Measurements from ENCODE around the gene PREX1.

- TF ChIP-seq PATZ1 (CRISPR knock-in tag; IDR thresholded peaks at IDR 0.05; ENCODE audit: borderline replicate concordance), result no peak
- TF ChIP-seq PPARA (CRISPR knock-in tag; IDR thresholded peaks at IDR 0.05; ENCODE audit: borderline replicate concordance), result no peak
- TF ChIP-seq ISL1 (CRISPR knock-in tag; IDR thresholded peaks at IDR 0.05), result no peak
- TF ChIP-seq ZFP30 (CRISPR knock-in tag; IDR thresholded peaks at IDR 0.05), result no peak
- TF ChIP-seq BACH2 (CRISPR knock-in tag; IDR thresholded peaks at IDR 0.05; ENCODE audit: borderline replicate concordance), result no peak
- no peak for TF ChIP-seq CREB5 (CRISPR knock-in tag; IDR thresholded peaks at IDR 0.05; ENCODE audit: low read depth)
- no peak for TF ChIP-seq TCF4 (CRISPR knock-in tag; IDR thresholded peaks at IDR 0.05; ENCODE audit: borderline replicate concordance)
- no peak for TF ChIP-seq ZNF565 (CRISPR knock-in tag; conservative IDR thresholded peaks at IDR 0.05; ENCODE audit: low read depth)
- no peak for TF ChIP-seq ZFP3 (CRISPR knock-in tag; IDR thresholded peaks at IDR 0.05)
- TF ChIP-seq TSHZ2 (CRISPR knock-in tag; IDR thresholded peaks at IDR 0.05), result no peak
- TF ChIP-seq ZNF8 (CRISPR knock-in tag; IDR thresholded peaks at IDR 0.05), result no peak
- no peak for TF ChIP-seq CSDC2 (CRISPR knock-in tag; IDR thresholded peaks at IDR 0.05)
- TF ChIP-seq ESRRG (CRISPR knock-in tag; IDR thresholded peaks at IDR 0.05), result no peak
Observed at GRCh38 chr20:48722002-48722731, 105.6 kb downstream of the PREX1 start.
